ENCODE results near the gene TOB2. TPM values are rescaled to one million over a fixed set of nuclear protein-coding genes. Genes with fewer than 3 reads are reported as not detected.

The TOB2 gene
- total and polyA plus RNA-seq, 3 donors from 2014 or later = 32.7 to 41.7 (median 35.4) TPM

- Histone ChIP-seq H3K9me3 (no peaks in the 10 kb centered on the region), H3K4me1 (peaks cover 13% of the 10 kb centered on the region), H3K27ac (no peak overlapping the region)
Measured at GRCh38 chr22:41474872-41475451, 28.4 kb upstream of the TOB2 start.

GRCh38 chr22:41471568-41471967 is 25.0 kb upstream of the TOB2 start:
- H3K9me3 ChIP-seq = no peaks in the 10 kb centered on the region
- DNase-seq = no peak
- no peak for TF ChIP-seq CTCF (IDR thresholded peaks at IDR 0.05)
- no peak for TF ChIP-seq POLR2A (IDR thresholded peaks at IDR 0.05)
- WGBS, 2 donors = 79 to 85% methylated on average over 2 of the region's 2 CpGs
- H3K27me3 ChIP-seq = no peaks in the 10 kb centered on the region
- no peaks in the 10 kb centered on the region for H3K36me3 ChIP-seq (ENCODE audit: low read depth, missing control alignments)
- H3K4me3 ChIP-seq = no peak overlapping the region
- H3K27ac ChIP-seq = no peak overlapping the region
- intact Hi-C loops (cut with DNase I; ENCODE audit: low total_unique reads) = no loop called here
- H3K4me1 ChIP-seq = peaks cover 11% of the 10 kb centered on the region

More at GRCh38 chr22:41474872-41475451, 28.4 kb upstream of the TOB2 start:
- WGBS, 2 donors = 84 to 86% methylated on average over 6 of the region's 6 CpGs
- intact Hi-C loops (cut with DNase I; ENCODE audit: low total_unique reads) = no loop called here
- Histone ChIP-seq H3K27me3 (no peaks in the 10 kb centered on the region), H3K36me3 (ENCODE audit: low read depth, missing control alignments) (no peaks in the 10 kb centered on the region), H3K4me3 (no peak overlapping the region)
- DNase-seq = peak; percentile 57
- TF ChIP-seq POLR2A (IDR thresholded peaks at IDR 0.05) (no peak), CTCF (IDR thresholded peaks at IDR 0.05) (no peak)

GRCh38 chr22:41470886-41471285 is 24.3 kb upstream of the TOB2 start:
- no peak overlapping the region for H3K27ac ChIP-seq
- intact Hi-C loops (cut with DNase I; ENCODE audit: low total_unique reads) = no loop called here

GRCh38 chr22:41469218-41469851 is 22.7 kb upstream of the TOB2 start:
- Histone ChIP-seq H3K27ac (peak overlapping the region; percentile 91), H3K27me3 (no peaks in the 10 kb centered on the region), H3K4me1 (peaks cover 11% of the 10 kb centered on the region), H3K36me3 (ENCODE audit: low read depth, missing control alignments) (no peaks in the 10 kb centered on the region), H3K9me3 (no peaks in the 10 kb centered on the region), H3K4me3 (peak overlapping the region; percentile 77 to 95)
- DNase-seq = no peak
- TF ChIP-seq CTCF (IDR thresholded peaks at IDR 0.05) (no peak), POLR2A (IDR thresholded peaks at IDR 0.05) (no peak)
- 1% methylated on average over 17 to 30 of the region's 30 CpGs for WGBS, 2 donors
- intact Hi-C loops (cut with DNase I; ENCODE audit: low total_unique reads) = no loop called here

More at GRCh38 chr22:41470886-41471285, 24.3 kb upstream of the TOB2 start:
- 75 to 78% methylated on average over 2 of the region's 2 CpGs for WGBS, 2 donors
- Histone ChIP-seq H3K36me3 (ENCODE audit: low read depth, missing control alignments) (no peaks in the 10 kb centered on the region), H3K4me3 (no peak overlapping the region), H3K9me3 (no peaks in the 10 kb centered on the region), H3K4me1 (peaks cover 11% of the 10 kb centered on the region), H3K27me3 (no peaks in the 10 kb centered on the region)
- DNase-seq = no peak
- TF ChIP-seq POLR2A (IDR thresholded peaks at IDR 0.05) (no peak), CTCF (IDR thresholded peaks at IDR 0.05) (no peak)

All from testis (tissue), 3 donors.